GM12865 (cell line): ENCODE results near the gene GADD45B.
"Not testable (repeated sequence)": the region's sequence is repeated elsewhere in the genome, so short reads cannot be mapped to it uniquely, and the experiment has no call there.

Source experiments
- DNase-seq: peaks from one replicate; pipeline ENCODE4 v3.0.0; 2010; ENCODE audit warnings: low read depth
- H3K4me3 ChIP-seq: 2 replicates; pipeline ENCODE4 v1.5.1; 2011; ENCODE audit warnings: mild to moderate bottlenecking, low read depth, low read length, control low read depth
- TF ChIP-seq, protein P1 (sequence below): IDR thresholded peaks from 2 replicates; pipeline ENCODE4 v1.5.1; 2011; ENCODE audit warnings: low read length, control low read depth, low read depth, inconsistent platforms; ENCODE audit not compliant: insufficient read depth; ENCODE audit errors: missing control alignments

GADD45B gene

DNA sequence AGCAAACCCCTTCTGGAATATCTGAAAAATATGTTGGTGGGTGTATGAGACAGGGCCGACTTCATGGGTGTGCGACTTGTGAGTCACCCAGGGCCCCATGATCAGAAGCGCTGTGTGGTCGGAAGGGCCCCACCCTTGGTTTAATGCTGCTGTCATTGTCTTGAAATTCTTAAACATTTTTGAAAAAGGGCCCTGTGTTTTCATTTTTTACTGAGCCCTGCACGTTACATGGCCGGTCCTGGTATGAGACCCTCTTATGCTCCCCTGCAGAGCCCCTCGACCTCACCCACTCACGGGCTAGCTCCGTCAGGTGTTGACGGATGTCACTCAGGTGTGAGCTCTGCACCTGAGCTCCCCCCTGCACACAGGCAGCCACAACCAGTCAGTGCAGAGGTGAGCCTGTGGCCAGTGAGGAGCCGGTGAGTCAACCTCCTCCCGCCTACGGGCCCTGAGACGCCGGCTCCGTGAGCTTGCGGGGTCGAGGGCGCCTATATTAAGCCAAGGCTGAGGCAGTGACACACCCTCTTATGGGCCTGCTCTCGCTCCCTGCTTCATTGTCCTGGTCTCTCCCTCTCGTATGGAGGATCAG is 27.7 kb downstream of the GADD45B start:
- DNase-seq, result no peak
- TF ChIP-seq, protein P1, sequence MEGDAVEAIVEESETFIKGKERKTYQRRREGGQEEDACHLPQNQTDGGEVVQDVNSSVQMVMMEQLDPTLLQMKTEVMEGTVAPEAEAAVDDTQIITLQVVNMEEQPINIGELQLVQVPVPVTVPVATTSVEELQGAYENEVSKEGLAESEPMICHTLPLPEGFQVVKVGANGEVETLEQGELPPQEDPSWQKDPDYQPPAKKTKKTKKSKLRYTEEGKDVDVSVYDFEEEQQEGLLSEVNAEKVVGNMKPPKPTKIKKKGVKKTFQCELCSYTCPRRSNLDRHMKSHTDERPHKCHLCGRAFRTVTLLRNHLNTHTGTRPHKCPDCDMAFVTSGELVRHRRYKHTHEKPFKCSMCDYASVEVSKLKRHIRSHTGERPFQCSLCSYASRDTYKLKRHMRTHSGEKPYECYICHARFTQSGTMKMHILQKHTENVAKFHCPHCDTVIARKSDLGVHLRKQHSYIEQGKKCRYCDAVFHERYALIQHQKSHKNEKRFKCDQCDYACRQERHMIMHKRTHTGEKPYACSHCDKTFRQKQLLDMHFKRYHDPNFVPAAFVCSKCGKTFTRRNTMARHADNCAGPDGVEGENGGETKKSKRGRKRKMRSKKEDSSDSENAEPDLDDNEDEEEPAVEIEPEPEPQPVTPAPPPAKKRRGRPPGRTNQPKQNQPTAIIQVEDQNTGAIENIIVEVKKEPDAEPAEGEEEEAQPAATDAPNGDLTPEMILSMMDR, result no peak
- H3K4me3 ChIP-seq, result no peak overlapping the region

DNA sequence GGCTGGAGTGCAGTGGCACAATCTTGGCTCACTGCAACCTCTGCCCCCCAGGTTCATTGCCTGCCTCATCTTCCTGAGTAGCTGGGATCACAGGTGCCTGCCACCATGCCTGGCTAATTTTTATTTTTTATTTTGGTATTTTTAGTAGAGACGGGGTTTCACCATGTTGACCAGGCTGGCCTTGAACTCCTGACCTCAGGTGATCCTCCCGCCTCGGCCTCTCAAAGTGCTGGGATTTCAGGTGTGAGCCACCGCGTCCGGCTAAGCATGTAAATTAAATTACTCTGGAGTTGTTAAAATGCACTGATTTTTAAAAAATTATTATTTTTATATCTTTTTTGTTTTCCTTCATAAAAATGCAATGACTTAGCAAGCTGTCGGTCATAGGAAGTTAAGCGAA is 30.7 kb downstream of the GADD45B start:
- not testable (repeated sequence) for DNase-seq, H3K4me3 ChIP-seq

DNA sequence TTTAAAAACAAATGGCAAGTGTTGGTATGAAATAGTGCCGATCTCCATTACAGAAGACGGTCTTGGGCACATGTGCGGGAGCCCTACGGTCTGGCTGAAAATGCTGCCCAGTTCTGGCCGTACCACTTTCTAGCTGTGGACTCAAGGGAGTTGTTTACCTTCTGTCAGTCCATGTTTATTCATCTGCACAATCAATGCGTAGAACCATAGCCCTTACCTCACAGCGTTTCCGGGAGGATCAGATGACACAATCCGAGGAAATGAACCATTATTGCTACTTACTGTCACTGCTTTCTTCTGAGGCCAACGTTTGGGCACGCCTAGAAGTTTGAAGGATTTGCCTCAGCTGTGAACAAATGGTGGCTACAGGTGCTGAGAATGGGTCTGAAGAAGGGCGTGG is 31.2 kb downstream of the GADD45B start:
- TF ChIP-seq, protein P1, result no peak
- no peak for DNase-seq

DNA sequence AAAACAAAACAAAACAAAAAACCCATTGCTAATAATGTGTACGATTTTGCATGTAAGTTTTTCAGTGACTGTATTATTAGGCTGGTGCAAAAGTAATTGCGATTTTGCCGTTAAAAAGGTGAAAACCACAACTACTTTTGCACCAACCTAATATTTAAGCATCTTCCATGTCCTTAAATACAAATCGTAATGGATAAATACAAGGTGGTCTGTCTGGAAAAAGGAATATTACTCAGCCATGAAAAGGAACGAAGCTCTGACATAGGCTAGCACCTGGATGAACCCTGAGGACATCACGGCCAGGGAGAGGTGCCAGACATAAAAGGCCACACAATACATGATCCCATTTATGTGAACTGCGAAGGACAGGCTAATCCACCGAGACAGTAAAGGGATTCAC is 33.2 kb downstream of the GADD45B start:
- TF ChIP-seq, protein P1, result no peak
- no peak overlapping the region for H3K4me3 ChIP-seq
- no peak for DNase-seq

More for the DNA sequence above, 31.2 kb downstream of the GADD45B start:
- no peak overlapping the region for H3K4me3 ChIP-seq

DNA sequence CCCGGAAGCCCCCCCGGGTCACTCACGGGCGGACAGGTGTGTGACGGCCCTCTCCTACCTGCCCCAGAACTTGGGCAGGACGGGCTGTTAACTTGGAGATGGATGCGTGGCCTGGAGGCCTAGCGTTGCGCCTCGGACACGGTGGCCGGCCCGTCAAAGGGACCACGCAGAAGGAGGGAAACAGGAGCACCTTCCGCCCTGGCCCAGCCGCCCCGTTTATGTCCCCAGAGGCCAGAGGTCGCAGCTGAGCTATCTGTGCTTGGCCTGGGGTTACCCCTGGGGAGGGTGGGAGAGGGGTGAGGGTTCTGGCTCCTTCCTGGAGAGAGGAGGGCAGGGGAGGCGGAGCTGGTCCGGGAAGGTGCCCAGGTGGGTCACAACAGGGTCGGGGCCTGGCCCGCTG is 35.6 kb downstream of the GADD45B start:
- DNase-seq, result no peak
- no peak overlapping the region for H3K4me3 ChIP-seq
- TF ChIP-seq, protein P1, result no peak

DNA sequence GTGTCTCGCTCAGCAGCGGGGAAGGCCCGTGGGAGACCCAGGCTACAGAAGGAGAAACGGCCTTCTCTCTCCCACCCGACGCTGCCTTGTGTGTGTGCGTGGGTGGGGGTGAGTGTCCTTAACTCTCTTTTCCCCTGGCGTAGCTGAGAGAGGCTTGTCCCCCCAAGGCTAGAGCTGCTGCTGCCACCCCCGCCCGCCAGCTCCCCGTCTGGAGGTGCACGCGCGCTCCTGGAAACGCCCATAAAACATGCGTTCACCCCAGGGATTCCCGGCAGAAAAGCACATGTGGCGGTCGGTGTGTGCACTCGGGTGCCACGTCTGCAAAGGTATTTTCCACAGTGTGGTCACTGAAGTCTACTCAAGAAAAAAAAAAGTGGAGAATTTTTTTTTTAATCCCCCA is 36.1 kb downstream of the GADD45B start:
- TF ChIP-seq, protein P1, result no peak
- H3K4me3 ChIP-seq, result no peak overlapping the region
- DNase-seq, result peak; percentile 61

DNA sequence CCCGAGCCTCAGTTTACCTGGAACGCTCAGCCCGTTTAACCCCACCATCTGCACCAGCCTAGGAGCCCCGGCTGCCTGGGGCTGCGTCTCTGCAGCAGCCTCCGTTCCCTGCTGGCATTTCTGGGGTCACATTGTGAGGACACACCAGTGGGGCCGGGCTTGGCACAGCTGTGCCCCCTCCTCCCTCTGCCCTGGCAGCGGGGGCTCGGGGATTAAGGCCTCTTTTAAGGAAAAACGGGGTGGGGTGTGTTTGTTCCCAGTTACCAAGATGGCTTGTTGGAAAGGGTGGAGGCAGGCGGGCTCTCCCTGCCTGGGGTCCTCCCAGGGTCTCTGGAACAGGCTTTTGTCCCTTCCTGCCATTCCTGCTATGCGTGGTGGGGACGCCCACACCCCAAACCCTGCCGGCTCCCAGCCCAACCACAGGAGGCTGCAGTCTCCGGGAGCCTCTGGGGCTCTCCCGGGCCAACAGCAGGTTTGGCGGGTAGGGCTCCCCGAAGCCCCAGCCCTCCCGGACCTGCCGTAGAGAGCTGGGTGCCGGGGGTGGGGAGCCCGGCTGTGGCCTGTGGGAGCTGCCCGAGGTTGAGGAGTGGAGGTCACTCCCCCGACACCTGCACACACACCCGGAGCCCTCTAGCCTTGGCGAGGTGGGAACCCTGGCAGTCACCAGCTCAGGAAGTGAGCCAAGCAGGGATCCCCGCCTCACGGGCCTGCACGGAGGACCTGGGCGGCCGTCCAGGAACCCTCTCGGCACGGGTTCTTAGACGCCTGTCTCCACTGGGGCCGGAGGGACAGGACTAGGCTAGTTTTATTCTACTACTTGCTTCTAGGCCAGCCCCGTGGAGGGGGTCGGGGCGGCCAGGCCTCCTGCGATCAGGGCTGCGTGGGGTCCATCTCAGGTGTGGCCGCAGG is 36.9 kb downstream of the GADD45B start:
- TF ChIP-seq, protein P1, result no peak
- DNase-seq, result no peak
- no peak overlapping the region for H3K4me3 ChIP-seq
